Spleen (tissue), 7 donors: Measurements from ENCODE around the gene AEBP2.

Experiments
- CTCF ChIP-seq, 11 experiments: fragments of 200-600 bp in 7 of 11; fragments of 450-650 bp in 4 of 11; sonication (generic) in 4 of 11; IDR thresholded peaks in 8 of 11; conservative IDR thresholded peaks in 3 of 11; 1 replicate in 7 of 11; 2 replicates in 4 of 11; pipeline versions ENCODE4 v1.4.0 to v1.8.0; 2016 to 2021; ENCODE audit warnings: antibody characterized with exemption in 11 of 11, inconsistent platforms in 4 of 11, mild to moderate bottlenecking in 1 of 11
- POLR2A ChIP-seq, 3 donors: fragments of 450-650 bp; IDR thresholded peaks; one replicate each; pipeline ENCODE4 v1.5.1; 2017; ENCODE audit warnings: antibody characterized with exemption in 3 of 3, mild to moderate bottlenecking in 1 of 3
- POLR2AphosphoS5 ChIP-seq, 3 donors: sonication (generic); formaldehyde crosslinking; IDR thresholded peaks; one replicate each; pipeline ENCODE4 v1.5.1; 2017; ENCODE audit warnings: antibody characterized with exemption in 3 of 3
- donor health status: DM: no; HTN: no; CAD: no; lungs with moderate emphysema.
- donor health status: DM: no; HTN: no; CAD: no.
- donor health status: DM: no; HTN: no; CAD: no.

- TF ChIP-seq CTCF (IDR thresholded peaks at IDR 0.05 in 8 of 11, conservative IDR thresholded peaks at IDR 0.05 in 3 of 11) = no peak
- TF ChIP-seq POLR2A (IDR thresholded peaks at IDR 0.05) = no peak
- TF ChIP-seq POLR2AphosphoS5 (IDR thresholded peaks at IDR 0.05) = no peak
These were observed 75.9 kb downstream of the AEBP2 start for GRCh38 chr12:19515179-19515578.
